GM19372 (cell line): ENCODE measurements around the gene TGM3.

Experiments used
- ATAC-seq: cut with Tn5 transposase; IDR thresholded peaks from one replicate; pipeline ENCODE4 v1.9.1; 2021; ENCODE audit warnings: mild to moderate bottlenecking, low read depth, moderate library complexity; ENCODE audit not compliant: unreplicated experiment

TGM3 gene

DNA sequence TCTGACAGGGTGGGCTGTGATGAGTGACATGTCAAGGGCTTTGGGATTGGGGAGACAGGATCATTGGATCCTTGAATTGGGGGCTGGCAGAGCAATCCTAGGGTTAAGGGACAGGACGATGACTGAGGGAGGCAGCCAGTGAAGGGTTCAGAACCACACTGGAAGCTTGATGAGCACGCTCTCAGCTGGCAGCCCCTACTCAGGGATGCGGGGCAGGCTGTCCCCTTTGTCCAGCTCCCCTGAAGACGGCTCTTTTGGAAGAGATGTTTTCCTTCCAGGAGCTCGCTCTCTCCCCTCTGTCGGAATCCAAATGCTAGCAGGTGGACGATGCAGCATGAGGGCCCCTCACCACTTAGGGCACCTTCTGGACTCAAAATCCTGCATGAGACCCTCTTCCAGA is 8.4 kb downstream of the TGM3 start:
- no peak for ATAC-seq

DNA sequence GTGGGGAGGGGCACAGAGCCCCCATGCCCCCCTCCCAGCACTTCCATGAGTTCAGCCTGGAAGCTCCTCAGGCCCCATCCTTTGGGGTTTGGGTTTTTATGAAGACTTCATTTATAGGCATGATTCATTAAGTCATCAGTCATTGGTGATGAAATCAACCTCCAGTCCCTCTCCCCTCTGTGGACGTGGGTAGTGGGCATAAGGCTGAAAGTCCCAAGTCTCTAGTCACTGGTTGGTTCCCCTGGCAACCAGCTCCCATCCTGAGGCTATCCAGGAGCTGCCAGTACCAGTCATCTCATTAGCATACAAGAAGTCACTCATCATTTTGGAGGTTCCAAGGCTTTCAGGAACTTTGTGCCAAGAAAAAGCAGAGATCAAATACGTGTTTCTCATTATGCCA is 9.2 kb downstream of the TGM3 start:
- no peak for ATAC-seq

DNA sequence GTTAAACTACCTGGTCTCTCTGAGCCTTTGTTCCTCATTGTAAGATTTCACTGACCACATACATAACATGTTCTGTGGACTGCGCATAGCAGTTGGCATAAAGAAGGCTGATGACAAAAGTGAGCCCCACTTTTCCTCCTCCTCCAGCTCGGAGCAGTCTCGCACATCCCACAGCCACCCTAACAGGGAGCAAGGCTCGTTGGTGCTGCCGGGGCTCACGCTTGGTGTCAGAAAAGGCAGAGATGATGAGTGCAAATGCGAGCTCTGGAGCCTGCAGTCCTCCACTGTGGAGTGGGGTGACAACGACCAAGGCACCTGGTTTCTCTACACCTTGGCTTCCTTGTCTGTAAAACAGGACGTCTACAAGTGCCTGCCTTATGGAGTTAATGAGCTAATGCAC is 9.7 kb downstream of the TGM3 start:
- no peak for ATAC-seq

DNA sequence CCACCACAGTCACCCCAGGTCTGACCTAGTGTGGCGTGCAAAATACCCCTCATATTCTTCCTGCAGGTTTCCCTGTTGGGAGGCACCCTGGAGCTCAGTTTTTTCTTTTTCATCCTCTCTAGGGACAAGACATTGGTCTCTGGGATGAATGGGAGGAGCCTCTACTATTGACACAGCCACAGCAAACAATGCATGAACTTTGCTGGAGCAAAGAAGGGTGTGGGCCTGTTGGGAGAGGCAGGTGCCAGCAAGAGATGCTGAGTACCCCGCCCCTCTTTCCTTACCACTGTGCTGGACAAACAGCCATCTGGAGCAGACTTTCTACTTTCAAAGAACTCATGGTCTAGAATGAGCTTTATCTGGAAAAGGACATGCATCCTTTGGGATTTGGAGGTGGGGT is 10.1 kb downstream of the TGM3 start:
- ATAC-seq: no peak

DNA sequence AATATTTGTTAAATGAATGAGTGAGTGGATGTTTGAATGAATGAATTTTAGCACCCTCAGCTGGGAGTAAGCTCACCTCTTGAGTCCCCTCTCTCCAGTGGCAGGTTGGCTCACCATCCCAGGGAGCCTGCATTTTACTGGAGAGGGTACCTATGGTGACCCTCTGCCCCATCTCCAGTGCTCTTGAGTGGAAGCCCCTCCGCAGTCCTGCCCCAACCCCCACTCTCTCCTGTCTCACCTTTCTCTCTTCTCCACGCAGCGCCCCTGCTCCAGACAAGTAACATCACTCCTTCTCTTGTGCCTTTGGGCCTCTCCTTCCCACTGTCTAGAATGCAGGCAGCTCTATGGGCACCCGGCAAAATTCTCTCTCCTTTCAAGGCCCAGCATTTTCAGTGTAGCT is 11.3 kb downstream of the TGM3 start:
- no peak for ATAC-seq

DNA sequence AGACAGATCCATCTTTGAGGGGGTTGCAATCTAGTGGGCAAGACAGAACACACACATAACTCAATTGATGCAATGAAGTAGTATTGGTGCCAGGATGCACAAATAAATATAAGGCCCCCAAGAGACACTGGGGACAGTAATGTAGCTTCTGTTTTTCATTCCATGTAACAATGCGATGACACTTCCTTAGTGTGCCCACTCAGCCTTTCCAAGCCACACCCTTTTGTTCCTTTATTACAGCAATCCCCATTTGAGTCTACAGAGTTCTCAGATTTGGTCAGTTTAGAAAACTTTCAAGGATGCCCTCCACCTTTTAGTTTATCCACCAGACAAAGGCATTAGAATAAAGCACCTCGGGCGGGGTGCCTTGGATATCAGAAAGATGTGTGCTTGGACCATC is 15.5 kb downstream of the TGM3 start:
- ATAC-seq: no peak

DNA sequence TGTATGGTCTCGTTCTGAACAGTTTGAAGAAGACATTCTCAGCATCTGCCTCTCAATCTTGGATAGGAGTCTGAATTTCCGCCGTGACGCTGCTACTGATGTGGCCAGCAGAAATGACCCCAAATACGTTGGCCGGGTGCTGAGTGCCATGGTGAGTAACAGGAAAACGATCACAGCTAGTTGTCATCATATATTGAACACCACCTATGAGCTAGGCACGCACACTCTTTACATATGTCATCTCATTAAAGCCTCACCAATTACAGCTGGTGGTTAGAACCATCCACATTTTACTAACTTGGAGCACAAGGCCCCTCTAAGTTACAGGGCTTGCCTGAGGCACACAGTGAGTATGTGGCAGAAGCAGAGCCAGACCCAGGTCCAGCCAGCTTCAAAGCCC is 17.1 kb downstream of the TGM3 start:
- no peak for ATAC-seq

DNA sequence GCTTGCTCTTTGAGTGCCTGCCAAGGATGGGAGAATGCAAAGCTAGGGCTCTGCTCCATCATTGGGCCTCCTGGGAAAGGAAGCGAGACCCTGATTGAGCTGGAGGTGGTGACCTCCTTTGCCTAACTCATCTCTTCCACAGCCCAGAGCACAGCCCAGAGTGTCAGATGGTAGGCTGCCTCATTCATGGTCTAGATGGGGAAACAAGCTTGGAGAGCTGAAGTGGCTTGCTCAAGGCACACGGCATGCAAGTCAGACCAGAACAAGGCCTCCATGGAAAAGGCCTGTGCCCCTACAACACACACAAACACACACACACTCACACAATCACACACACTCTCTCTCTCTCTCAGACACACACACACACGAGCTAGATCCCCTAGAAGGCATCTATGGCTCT is 17.5 kb downstream of the TGM3 start:
- ATAC-seq: no peak

DNA sequence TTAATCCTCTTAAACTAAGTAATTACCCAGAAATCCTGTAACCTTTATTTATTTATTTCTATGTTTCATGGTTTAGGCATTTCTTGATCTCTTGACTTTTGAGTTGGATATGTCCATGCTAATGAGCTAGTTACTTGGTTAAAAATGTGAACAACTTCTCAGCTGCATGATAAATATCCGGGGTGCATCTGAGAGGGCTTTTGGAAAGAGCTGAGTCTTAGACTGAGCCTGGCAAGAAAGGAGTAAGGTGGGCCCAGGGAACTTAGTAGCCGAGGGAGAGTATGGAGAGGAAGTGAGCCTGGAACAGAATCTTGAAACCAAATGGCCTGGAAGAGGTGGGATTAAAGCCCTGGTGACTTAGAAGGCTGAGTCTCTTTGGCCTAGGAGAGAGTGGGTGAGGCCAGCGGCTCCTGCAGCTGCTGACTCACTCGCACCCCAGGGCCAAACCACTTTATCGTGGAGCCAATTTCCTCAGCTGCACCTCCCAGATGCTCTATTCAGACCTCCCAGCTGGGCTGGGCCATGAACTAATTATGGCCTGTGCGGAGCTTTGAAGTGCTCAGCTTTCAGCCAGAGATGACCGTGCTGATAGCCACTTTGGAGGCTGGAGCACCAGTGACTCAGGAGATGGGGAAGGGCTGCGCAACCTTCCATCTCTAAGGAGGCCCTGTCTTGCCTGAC is 19.1 kb downstream of the TGM3 start:
- no peak for ATAC-seq

DNA sequence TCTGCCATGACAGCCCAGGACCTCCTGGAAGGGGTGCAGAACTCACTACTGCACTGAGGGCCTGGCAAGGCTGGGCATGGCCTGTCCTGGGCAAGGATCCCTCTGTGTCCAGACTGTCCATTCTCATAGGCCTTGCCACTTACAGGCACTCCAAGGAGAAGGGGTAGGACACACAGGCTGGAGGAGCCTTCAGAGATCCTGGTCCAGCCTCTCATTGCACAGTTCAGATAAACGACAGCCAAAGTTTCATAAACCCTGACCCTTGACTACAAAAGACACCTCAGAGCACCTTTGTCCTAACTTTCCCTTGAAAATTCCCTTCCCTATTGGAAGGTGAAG is 19.6 kb downstream of the TGM3 start:
- ATAC-seq: no peak

DNA sequence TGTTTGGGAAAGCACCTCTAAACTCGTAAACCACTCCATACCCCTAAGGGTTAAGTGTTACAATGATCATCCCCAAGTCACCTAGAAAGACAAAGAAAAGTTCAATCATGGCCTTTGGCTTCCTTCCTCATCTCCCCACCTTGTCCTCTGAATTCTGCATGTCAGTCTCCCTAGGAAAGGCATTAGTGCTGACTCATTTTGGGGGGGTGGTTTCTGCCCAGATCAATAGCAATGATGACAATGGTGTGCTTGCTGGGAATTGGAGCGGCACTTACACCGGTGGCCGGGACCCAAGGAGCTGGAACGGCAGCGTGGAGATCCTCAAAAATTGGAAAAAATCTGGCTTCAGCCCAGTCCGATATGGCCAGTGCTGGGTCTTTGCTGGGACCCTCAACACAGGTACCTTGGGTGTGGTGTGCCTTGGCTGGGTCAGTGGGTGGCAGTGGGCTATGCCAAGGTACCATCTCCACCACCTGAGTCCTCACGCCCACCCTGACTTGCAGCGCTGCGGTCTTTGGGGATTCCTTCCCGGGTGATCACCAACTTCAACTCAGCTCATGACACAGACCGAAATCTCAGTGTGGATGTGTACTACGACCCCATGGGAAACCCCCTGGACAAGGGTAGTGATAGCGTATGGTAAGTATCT is 21.2 kb downstream of the TGM3 start:
- ATAC-seq: no peak

DNA sequence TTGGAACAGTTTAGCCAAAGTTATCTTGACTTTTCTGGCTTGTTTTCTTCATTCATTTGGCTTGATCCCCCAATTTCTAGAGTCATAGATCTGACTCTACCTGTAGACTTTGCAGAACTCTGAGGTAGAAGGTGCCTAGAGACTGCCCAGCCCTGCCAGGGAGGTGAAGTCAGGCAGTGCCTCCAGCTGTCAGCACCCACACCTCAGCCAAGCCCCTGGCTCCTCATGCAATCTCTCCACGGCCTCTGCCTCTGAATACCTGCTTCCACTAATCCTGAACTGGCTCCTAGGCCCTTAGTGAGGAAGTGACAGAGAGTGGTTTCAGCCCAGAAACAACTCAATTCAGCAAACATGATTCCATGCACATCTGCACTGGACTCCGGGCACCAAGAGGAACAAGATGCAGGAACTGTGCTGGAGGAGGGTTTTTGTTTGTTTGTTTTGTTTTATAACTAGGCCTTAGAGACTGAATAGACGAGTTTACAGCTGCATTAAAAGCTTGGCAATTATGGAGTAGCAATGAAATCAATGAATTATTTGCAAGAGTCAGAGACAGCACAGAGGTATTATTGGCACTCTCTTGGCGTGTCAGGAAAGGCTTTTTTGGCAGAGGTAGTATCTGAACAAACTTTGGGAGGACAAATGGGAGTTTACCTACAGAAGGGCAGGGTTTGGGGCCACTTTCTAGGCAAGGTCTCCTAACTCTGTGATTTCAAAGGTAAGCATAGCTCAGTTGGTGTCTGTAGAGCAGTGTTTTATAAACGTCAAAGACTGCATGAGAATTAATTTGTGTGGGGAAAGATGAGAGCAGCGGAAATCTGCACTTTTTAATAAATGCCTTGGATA is 25.2 kb downstream of the TGM3 start:
- no peak for ATAC-seq

DNA sequence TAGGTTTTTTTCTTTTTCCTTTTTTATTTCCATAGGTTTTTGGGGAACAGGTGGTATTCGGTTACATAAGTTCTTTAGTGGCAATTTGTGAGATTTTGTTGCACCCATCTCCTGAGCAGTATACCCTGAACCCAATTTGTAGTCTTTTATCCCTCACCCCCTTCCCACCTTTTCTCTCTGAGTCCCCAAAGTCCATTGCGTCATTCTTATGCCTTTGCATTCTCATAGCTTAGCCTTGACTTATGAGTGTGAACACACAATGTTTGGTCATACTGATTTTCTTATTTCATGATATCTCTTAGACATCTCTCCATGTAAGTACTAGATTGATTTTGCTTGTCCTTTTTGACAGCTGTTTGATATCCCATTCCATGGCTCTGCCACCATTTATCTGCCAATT is 27.2 kb downstream of the TGM3 start:
- no peak for ATAC-seq

DNA sequence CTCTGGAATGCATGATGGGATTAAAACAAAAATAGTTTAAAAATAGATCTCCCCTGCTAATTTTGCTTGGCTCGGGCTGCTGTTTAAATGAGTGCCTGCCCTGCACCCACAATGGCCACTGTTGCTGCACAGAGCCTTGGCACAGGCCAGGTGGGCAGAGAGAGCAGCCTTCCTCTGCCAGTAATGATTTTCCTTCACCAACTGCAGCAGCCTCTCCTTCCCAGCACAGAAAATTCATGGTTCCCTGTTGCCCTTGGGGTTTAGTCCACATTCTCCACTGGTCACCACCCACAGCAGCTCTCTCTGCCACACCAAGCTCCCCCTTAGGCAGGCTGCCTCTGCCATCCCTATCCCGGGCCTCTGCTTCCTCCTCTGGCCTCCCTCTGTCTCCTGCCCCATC is 30.2 kb downstream of the TGM3 start:
- no peak for ATAC-seq

DNA sequence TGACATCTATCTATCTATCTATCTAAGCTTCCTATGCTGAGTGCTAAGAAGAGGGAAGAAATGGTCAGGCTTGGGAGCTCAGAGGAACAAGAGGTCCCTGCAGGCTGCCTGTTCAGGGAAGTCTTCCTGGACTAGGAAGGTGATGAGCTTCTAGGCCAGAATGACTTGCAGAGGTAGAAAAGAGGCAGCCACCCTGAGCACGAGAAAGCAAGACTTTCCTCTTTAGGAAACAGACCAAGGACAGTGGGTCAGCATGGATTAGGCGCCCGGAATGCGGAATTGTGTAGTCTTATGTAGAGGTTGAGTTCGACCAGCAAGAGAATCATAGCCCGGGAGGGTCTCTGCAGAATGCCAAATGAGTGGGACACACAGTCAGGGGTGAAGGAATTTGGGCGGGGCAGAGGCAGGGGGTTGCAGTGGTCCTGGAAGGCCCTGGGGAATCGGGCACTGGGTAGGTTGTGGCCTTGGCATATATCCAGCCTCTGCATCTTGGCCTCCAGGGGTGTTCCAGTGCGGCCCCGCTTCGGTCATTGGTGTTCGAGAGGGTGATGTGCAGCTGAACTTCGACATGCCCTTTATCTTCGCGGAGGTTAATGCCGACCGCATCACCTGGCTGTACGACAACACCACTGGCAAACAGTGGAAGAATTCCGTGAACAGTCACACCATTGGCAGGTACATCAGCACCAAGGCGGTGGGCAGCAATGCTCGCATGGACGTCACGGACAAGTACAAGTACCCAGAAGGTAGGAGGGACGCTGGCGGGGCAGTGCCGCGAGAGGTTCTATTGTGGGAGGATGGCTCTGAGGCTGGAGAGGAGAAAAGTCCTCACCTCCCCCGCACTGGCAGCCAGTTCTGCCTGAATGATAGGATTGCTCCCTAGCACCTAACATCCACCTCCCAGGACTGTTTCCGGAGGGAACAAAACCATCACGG is 32.1 kb downstream of the TGM3 start:
- no peak for ATAC-seq

DNA sequence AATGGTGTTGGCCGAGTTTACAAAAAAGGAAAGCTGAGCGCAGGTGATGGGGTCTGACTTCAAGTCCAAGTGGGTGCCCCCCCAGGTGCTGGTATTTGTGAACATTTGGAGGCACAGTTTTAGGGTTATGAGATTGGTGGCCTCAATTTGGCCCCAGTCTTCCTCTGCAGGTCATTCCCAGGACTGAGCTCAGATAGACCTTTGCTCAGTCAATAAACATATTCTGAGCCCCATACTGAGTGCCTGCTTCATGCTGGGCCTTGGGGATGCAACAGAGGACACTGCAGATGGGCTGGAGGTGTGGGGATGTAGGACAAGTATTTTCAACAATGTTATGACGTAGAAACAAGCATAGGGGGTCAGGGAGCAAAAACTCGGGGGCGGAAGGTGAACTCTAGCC is 33.5 kb downstream of the TGM3 start:
- ATAC-seq: no peak

DNA sequence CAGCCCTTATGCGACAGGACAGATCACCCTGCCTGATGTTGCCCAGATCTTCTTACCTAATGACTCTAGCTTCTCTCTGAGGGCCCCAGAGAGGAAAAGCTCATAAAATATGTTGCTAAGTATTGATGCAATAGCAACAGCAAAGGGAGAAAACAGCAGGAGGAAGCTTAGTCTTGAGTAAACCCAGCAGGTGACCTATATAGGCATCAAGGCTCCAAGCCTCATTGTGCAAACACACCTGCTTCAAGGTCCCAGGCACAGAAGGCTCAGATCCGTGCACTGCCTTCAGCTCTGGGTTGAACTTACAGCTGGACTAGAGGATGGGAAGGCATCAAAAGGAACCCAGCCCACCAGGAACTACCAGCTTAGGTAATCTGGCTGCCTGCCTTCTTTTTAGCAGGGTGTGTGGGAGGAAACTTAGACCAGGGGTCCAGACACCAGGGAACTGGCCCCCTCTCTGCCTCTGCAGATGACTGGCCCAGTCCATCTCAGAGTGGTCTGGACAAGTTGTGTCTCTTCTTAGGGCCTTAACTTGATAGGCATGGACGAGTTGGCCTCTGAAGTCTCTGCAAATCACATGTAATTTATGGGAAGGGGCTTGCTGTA is 34.4 kb downstream of the TGM3 start:
- no peak for ATAC-seq

DNA sequence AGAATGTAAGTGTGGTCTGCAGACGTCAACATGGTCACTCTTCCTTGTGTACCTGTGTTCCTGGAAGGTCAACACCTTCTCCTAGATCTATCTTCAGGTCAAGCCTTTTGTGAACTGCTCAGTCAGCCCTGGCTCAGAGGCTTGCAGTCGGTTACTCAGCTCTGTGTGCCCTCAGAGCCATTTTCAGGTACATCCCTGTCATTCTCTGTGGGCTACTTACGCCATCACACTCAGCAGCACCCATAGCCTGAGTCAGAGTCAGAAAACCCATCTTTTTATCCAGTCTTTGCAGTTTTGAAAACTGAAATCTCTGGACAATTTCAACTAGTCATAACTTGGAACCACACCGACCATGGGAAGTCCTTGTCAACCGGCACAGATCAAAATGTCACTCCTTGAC is 35.3 kb downstream of the TGM3 start:
- ATAC-seq: no peak

DNA sequence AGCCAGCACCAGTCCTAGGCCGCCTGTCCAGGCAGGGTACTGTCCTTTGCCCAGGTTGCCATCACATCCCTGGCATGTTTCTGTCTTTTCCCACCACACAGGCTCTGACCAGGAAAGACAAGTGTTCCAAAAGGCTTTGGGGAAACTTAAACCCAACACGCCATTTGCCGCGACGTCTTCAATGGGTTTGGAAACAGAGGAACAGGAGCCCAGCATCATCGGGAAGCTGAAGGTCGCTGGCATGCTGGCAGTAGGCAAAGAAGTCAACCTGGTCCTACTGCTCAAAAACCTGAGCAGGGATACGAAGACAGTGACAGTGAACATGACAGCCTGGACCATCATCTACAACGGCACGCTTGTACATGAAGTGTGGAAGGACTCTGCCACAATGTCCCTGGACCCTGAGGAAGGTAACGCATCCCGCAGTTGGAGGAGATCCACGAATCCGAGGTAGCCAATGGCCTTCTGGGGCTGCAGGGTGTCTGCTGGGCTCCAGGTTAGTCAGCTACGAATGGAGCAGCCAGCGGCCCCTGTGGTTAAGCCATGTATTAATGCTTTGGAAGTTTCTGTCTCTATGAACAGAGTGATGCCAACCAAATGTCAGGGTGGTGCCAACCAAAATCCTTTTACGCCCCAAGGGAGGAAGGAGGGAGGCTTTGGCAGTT is 36.2 kb downstream of the TGM3 start:
- no peak for ATAC-seq

DNA sequence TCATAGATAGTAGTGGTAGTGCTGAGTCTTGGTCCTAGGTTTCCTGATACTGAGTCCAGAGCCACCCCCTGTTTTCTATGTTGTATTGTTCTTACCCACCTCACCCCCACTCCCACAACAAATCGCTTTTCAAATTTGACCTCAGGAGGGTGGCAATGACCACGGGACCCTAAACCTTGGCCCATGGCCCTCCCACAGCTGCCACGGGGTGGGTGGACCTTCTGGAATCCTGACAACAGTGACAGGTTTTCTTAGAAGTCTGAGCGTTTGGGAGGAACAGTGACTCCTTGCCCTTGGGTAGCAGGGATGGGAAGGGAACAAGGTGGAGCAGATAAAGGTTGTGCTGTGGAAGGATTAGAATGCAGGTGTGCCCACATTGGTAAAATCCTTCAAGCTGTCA is 36.9 kb downstream of the TGM3 start:
- no peak for ATAC-seq
